MCF 10A (cell line): ENCODE data around the gene CSTPP1. TPM values are rescaled to one million over a fixed set of nuclear protein-coding genes. Genes with fewer than 3 reads are reported as not detected.

ENCODE experiments used
- BruUV-seq: library from RNA; stranded (reverse); fragments of 400-500 nt; replicated peaks from 2 replicates; lab custom pipeline; 2021; lab: Mats Ljungman, UMichigan
- CTCF ChIA-PET: fragments of 300-600 bp; sonication (Branson Sonifier 250); formaldehyde crosslinking; extraction: SDS; loops from one replicate; lab custom pipeline; 2021; ENCODE audit warnings: antibody characterized with exemption, inconsistent platforms; lab: Yijun Ruan, JAX
- POLR2A ChIA-PET: fragments of 300-600, 350-650 bp; sonication (Branson Sonifier 250); formaldehyde crosslinking; extraction: SDS; loops from one replicate; lab custom pipeline; 2020; ENCODE audit warnings: antibody characterized with exemption, inconsistent platforms; lab: Yijun Ruan, JAX
- DNase-seq: peaks from one replicate; pipeline ENCODE4 v3.0.0-alpha.2; 2018; ENCODE audit not compliant: unreplicated experiment
- H3K27ac Mint-ChIP-seq: one replicate; pipeline ENCODE4 v1.8.0; 2022; ENCODE audit warnings: mild to moderate bottlenecking, low read depth, mixed read lengths; ENCODE audit not compliant: unreplicated experiment
- H3K27me3 Mint-ChIP-seq: one replicate; pipeline ENCODE4 v1.8.0; 2022; ENCODE audit warnings: mixed read lengths; ENCODE audit not compliant: insufficient read depth, unreplicated experiment
- H3K36me3 Mint-ChIP-seq: one replicate; pipeline ENCODE4 v1.8.0; 2022; ENCODE audit warnings: mild to moderate bottlenecking, moderate library complexity, mixed read lengths; ENCODE audit not compliant: insufficient read depth, unreplicated experiment
- H3K4me1 Mint-ChIP-seq: one replicate; pipeline ENCODE4 v1.8.0; 2022; ENCODE audit warnings: mixed read lengths; ENCODE audit not compliant: insufficient read depth, unreplicated experiment
- H3K4me3 Mint-ChIP-seq: one replicate; pipeline ENCODE4 v1.8.0; 2022; ENCODE audit warnings: mild to moderate bottlenecking, moderate library complexity, mixed read lengths; ENCODE audit not compliant: unreplicated experiment
- H3K9me3 Mint-ChIP-seq: one replicate; pipeline ENCODE4 v1.8.0; 2022; ENCODE audit warnings: mixed read lengths; ENCODE audit not compliant: unreplicated experiment
- CTCF ChIP-seq: fragments of 200-600 bp; IDR thresholded peaks from one replicate; pipeline ENCODE4 v1.8.0; 2022; ENCODE audit warnings: antibody characterized with exemption, mild to moderate bottlenecking; ENCODE audit not compliant: unreplicated experiment
- intact Hi-C: fragments of 100-400 bp; cut with micrococcal nuclease; formaldehyde crosslinking; loops from 2 replicates; pipeline ENCODE4 v1.14.1; 2022
- total RNA-seq: library from RNA; stranded (reverse); gene quantifications from 2 replicates; pipeline ENCODE4 v1.2.3, GENCODE V29; 2022

The CSTPP1 gene
- total RNA-seq, 1 experiment from 2014 or later = 19.2 TPM

GRCh38 chr11:46889689-46890475 lies 46.7 kb upstream of the CSTPP1 start:
- H3K27ac Mint-ChIP-seq = no peak overlapping the region
- no peaks in the 10 kb centered on the region for H3K9me3 Mint-ChIP-seq
- BruUV-seq = no TSS peak
- CTCF ChIA-PET = interaction anchor here (0.7 to 7.4 kb wide), 11 partner anchors 10 to 468 kb away, joined by 3 to 99 read pairs (median 3); no protein-coding TSS in a partner anchor
- peaks cover 4% of the 10 kb centered on the region for H3K36me3 Mint-ChIP-seq
- peak; percentile 72 for TF ChIP-seq CTCF
- peak; percentile 82 for DNase-seq
- intact Hi-C loops = loop anchor here (1.0 to 2.0 kb wide), 4 partner anchors 31 to 465 kb away; no protein-coding TSS in a partner anchor
- H3K4me3 Mint-ChIP-seq = no peak overlapping the region
- no peaks in the 10 kb centered on the region for H3K4me1 Mint-ChIP-seq
- H3K27me3 Mint-ChIP-seq = no peaks in the 10 kb centered on the region
- POLR2A ChIA-PET = interaction anchor here (0.7 kb wide), 1 partner anchor 265 kb away, joined by 3 read pairs; no protein-coding TSS in a partner anchor

GRCh38 chr11:46890665-46891064 lies 45.9 kb upstream of the CSTPP1 start:
- Mint-ChIP-seq H3K4me3 (no peak overlapping the region), H3K27ac (no peak overlapping the region), H3K9me3 (no peaks in the 10 kb centered on the region), H3K4me1 (no peaks in the 10 kb centered on the region), H3K36me3 (peaks cover 4% of the 10 kb centered on the region), H3K27me3 (no peaks in the 10 kb centered on the region)
- ChIA-PET CTCF (interaction anchor here (0.6 to 7.4 kb wide), 14 partner anchors 11 to 467 kb away, joined by 3 to 99 read pairs (median 3); no protein-coding TSS in a partner anchor), POLR2A (interaction anchor here (0.7 kb wide), 1 partner anchor 264 kb away, joined by 3 read pairs; no protein-coding TSS in a partner anchor)
- no peak for DNase-seq
- BruUV-seq = no TSS peak
- intact Hi-C loops = no loop called here
- TF ChIP-seq CTCF = no peak

- intact Hi-C loops = no loop called here
- peaks cover 4% of the 10 kb centered on the region for H3K36me3 Mint-ChIP-seq
- H3K4me1 Mint-ChIP-seq = no peaks in the 10 kb centered on the region
- no peak for TF ChIP-seq CTCF
- POLR2A ChIA-PET = interaction anchor here (1.0 to 1.6 kb wide), 2 partner anchors 24 to 44 kb away, joined by 3 to 5 read pairs; partner anchors contain the start of gene CSTPP1
- no TSS peak for BruUV-seq
- DNase-seq = no peak
- H3K9me3 Mint-ChIP-seq = no peaks in the 10 kb centered on the region
- no peak overlapping the region for H3K27ac Mint-ChIP-seq
- CTCF ChIA-PET = interaction anchor here (0.7 to 7.4 kb wide), 7 partner anchors 9 to 271 kb away, joined by 3 to 99 read pairs (median 5); no protein-coding TSS in a partner anchor
- H3K27me3 Mint-ChIP-seq = no peaks in the 10 kb centered on the region
- no peak overlapping the region for H3K4me3 Mint-ChIP-seq
Measured at GRCh38 chr11:46892109-46892508, 44.5 kb upstream of the CSTPP1 start.

- no peak for TF ChIP-seq CTCF
- Mint-ChIP-seq H3K4me1 (no peaks in the 10 kb centered on the region), H3K27me3 (no peaks in the 10 kb centered on the region), H3K9me3 (no peaks in the 10 kb centered on the region), H3K27ac (no peak overlapping the region), H3K36me3 (peaks cover 4% of the 10 kb centered on the region), H3K4me3 (no peak overlapping the region)
- no peak for DNase-seq
- ChIA-PET POLR2A (no interaction called here), CTCF (interaction anchor here (7.4 kb wide), 1 partner anchor 261 kb away, joined by 99 read pairs; no protein-coding TSS in a partner anchor)
- intact Hi-C loops = no loop called here
- BruUV-seq = no TSS peak
Measured at GRCh38 chr11:46892838-46893237, 43.7 kb upstream of the CSTPP1 start.
